PC-3 (cell line): ENCODE data around the gene STRBP.

ENCODE experiments used
- CTCF ChIP-seq: fragments of 300-600 bp; sonication (generic); conservative IDR thresholded peaks from 2 replicates; pipeline ENCODE4 v1.5.1; 2017; ENCODE audit warnings: antibody characterized with exemption, low read depth, mild to moderate bottlenecking, low read length
- EZH2 ChIP-seq: fragments of 300-600 bp; sonication (generic); IDR thresholded peaks from one replicate; pipeline ENCODE4 v1.6.1; 2017; ENCODE audit warnings: antibody characterized with exemption, mild to moderate bottlenecking, low read length; ENCODE audit not compliant: unreplicated experiment

- TF ChIP-seq EZH2 = no peak
- TF ChIP-seq CTCF = no peak
Observed at GRCh38 chr9:123225995-123226394, 42.4 kb downstream of the STRBP start.
